Activated CD4-positive, alpha-beta T cell treated with anti-CD3 and anti-CD28 coated beads, Interleukin-2, amount 50 U/mL, for 4 hours (primary cell): ENCODE data around the gene AGO3.
A peak's percentile ranks its signal among the peaks of the same experiment; 100 is the strongest.

Experiments
- DNase-seq, 2 experiments: peaks; one replicate each; pipeline ENCODE4 v3.0.0-alpha.2; 2020

AGO3 gene

GRCh38 chr1:36084497-36085115, 153.7 kb downstream of the AGO3 start:
- DNase-seq = no peak

- no peak for DNase-seq
Measured at GRCh38 chr1:36085126-36085525, 154.2 kb downstream of the AGO3 start.

- DNase-seq = no peak
Measured at GRCh38 chr1:36085686-36086526, 155.0 kb downstream of the AGO3 start.

- no peak for DNase-seq
Measured at GRCh38 chr1:36086529-36087232, 155.8 kb downstream of the AGO3 start.

- DNase-seq = no peak
Measured at GRCh38 chr1:36087233-36088123, 156.6 kb downstream of the AGO3 start.

GRCh38 chr1:36088265-36088576, 157.3 kb downstream of the AGO3 start:
- DNase-seq = no peak

GRCh38 chr1:36088577-36089392, 157.9 kb downstream of the AGO3 start, which contains the start of gene ADPRS:
TSS of gene ADPRS (plus strand) at chr1:36088892. CDS start at chr1:36088905, 13 bp downstream.
- peak; percentile 83 to 85 for DNase-seq

GRCh38 chr1:36089393-36090121, 158.7 kb downstream of the AGO3 start:
- DNase-seq = no peak

- no peak for DNase-seq
Measured at GRCh38 chr1:36091141-36091540, 160.2 kb downstream of the AGO3 start.

GRCh38 chr1:36091698-36092097, 160.8 kb downstream of the AGO3 start:
- no peak for DNase-seq

- DNase-seq = no peak
Measured at GRCh38 chr1:36092166-36092797, 161.4 kb downstream of the AGO3 start.

- DNase-seq = no peak
Measured at GRCh38 chr1:36092798-36093185, 161.9 kb downstream of the AGO3 start.

GRCh38 chr1:36093226-36093625, 162.3 kb downstream of the AGO3 start:
- DNase-seq = no peak

GRCh38 chr1:36093929-36094328, 163.0 kb downstream of the AGO3 start:
- DNase-seq = no peak

GRCh38 chr1:36094621-36095061, 163.7 kb downstream of the AGO3 start:
- no peak for DNase-seq

GRCh38 chr1:36095760-36096405, 165.0 kb downstream of the AGO3 start:
- DNase-seq = no peak

GRCh38 chr1:36096500-36097432, 165.9 kb downstream of the AGO3 start:
- no peak for DNase-seq

- DNase-seq = no peak
Measured at GRCh38 chr1:36097693-36098585, 167.0 kb downstream of the AGO3 start.
